ENCODE results near the gene GDE1.

DNA sequence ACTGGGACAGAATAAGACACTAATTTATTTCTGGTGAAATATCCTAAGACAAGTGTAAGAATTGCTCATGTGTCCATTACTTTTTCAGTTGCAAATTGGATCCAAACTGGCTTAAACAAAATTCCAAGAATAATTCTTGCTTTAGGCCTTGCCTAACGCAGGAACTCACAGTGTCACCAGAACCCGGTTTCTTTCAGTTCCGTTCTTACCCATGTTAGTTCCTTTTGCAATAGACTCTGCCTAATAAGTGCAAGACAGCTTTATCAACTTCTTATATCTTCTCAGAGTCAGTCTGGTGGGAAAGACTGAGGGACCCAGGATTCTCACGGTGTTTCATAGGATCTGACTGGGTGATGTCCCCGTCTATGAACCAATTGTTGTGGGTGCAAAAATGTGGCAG, 24.7 kb downstream of the GDE1 start:
- TF ChIP-seq, protein P1, sequence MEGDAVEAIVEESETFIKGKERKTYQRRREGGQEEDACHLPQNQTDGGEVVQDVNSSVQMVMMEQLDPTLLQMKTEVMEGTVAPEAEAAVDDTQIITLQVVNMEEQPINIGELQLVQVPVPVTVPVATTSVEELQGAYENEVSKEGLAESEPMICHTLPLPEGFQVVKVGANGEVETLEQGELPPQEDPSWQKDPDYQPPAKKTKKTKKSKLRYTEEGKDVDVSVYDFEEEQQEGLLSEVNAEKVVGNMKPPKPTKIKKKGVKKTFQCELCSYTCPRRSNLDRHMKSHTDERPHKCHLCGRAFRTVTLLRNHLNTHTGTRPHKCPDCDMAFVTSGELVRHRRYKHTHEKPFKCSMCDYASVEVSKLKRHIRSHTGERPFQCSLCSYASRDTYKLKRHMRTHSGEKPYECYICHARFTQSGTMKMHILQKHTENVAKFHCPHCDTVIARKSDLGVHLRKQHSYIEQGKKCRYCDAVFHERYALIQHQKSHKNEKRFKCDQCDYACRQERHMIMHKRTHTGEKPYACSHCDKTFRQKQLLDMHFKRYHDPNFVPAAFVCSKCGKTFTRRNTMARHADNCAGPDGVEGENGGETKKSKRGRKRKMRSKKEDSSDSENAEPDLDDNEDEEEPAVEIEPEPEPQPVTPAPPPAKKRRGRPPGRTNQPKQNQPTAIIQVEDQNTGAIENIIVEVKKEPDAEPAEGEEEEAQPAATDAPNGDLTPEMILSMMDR (IDR thresholded peaks at IDR 0.05; ENCODE audit: borderline replicate concordance, extremely low read depth, low read length, poor library complexity, severe bottlenecking): no peak
- no peak for TF ChIP-seq EZH2 (IDR thresholded peaks at IDR 0.05; ENCODE audit: borderline replicate concordance, low read depth, low read length, severe bottlenecking)

Measured in DND-41 (cell line).